ENCODE data around the gene LRRC15.

Gene LRRC15

GRCh38 chr3:194314388-194315068 is 55.0 kb downstream of the LRRC15 start:
- no peak for DNase-seq

- no peak for DNase-seq
Observed at GRCh38 chr3:194313560-194314387, 55.8 kb downstream of the LRRC15 start.

GRCh38 chr3:194312743-194313281 is 56.7 kb downstream of the LRRC15 start:
- DNase-seq, result peak in 1 of 2 donors; percentile 25

- DNase-seq, result no peak
Observed at GRCh38 chr3:194312186-194312742, 57.3 kb downstream of the LRRC15 start.

GRCh38 chr3:194311000-194311399 is 58.5 kb downstream of the LRRC15 start:
- DNase-seq, result no peak

GRCh38 chr3:194310060-194310835 is 59.3 kb downstream of the LRRC15 start:
- no peak for DNase-seq

- no peak for DNase-seq
Observed at GRCh38 chr3:194308601-194309449, 60.7 kb downstream of the LRRC15 start.

GRCh38 chr3:194307849-194308248 is 61.7 kb downstream of the LRRC15 start:
- no peak for DNase-seq

GRCh38 chr3:194306771-194307640 is 62.5 kb downstream of the LRRC15 start:
- DNase-seq, result peak in 1 of 2 donors; percentile 69

GRCh38 chr3:194306109-194306686 is 63.3 kb downstream of the LRRC15 start:
- DNase-seq, result peak in 1 of 2 donors; percentile 94

- no peak for DNase-seq
Observed at GRCh38 chr3:194305356-194306108, 64.0 kb downstream of the LRRC15 start.
